Activated CD4-positive, alpha-beta memory T cell treated with anti-CD3 and anti-CD28 coated beads, Interleukin-2, amount 10 ng/mL, durations not matched to agents 7 days and 5 days (primary cell): ENCODE measurements around the gene EBLN1. TPM values are rescaled to one million over a fixed set of nuclear protein-coding genes. Genes with fewer than 3 reads are reported as not detected.
"Not testable (repeated sequence)": the region's sequence is repeated elsewhere in the genome, so short reads cannot be mapped to it uniquely, and the experiment has no call there.

ENCODE experiments used
- CTCF ChIA-PET: fragments of 350-600 bp; sonication (Branson Sonifier 250); formaldehyde crosslinking; loops from one replicate; lab custom pipeline; 2021; ENCODE audit warnings: antibody characterized with exemption, inconsistent platforms; lab: Charles Lee
- POLR2A ChIA-PET: fragments of 350-600 bp; sonication (Branson Sonifier 250); formaldehyde crosslinking; loops from one replicate; lab custom pipeline; 2021; ENCODE audit warnings: antibody characterized with exemption; lab: Charles Lee
- DNase-seq: peaks from one replicate; pipeline ENCODE4 v3.0.0-alpha.2; 2020
- H3K27ac Mint-ChIP-seq: one replicate; pipeline ENCODE4 v1.8.0; 2021; ENCODE audit warnings: mild to moderate bottlenecking, mixed read lengths
- H3K27me3 Mint-ChIP-seq: one replicate; pipeline ENCODE4 v1.8.0; 2021; ENCODE audit warnings: mixed read lengths
- H3K36me3 Mint-ChIP-seq: one replicate; pipeline ENCODE4 v1.8.0; 2021; ENCODE audit warnings: low read depth, mixed read lengths
- H3K4me1 Mint-ChIP-seq: one replicate; pipeline ENCODE4 v1.8.0; 2021; ENCODE audit warnings: mixed read lengths
- H3K4me3 Mint-ChIP-seq: one replicate; pipeline ENCODE4 v1.8.0; 2021; ENCODE audit warnings: mild to moderate bottlenecking, mixed read lengths
- H3K9me3 Mint-ChIP-seq: one replicate; pipeline ENCODE4 v1.8.0; 2021; ENCODE audit warnings: mixed read lengths
- total RNA-seq, 2 experiments: library from RNA; stranded (reverse); gene quantifications; one replicate each; pipeline ENCODE4 v1.2.3, GENCODE V29; 2021

EBLN1 gene
- total RNA-seq, 2 experiments from 2014 or later = not detected

DNA sequence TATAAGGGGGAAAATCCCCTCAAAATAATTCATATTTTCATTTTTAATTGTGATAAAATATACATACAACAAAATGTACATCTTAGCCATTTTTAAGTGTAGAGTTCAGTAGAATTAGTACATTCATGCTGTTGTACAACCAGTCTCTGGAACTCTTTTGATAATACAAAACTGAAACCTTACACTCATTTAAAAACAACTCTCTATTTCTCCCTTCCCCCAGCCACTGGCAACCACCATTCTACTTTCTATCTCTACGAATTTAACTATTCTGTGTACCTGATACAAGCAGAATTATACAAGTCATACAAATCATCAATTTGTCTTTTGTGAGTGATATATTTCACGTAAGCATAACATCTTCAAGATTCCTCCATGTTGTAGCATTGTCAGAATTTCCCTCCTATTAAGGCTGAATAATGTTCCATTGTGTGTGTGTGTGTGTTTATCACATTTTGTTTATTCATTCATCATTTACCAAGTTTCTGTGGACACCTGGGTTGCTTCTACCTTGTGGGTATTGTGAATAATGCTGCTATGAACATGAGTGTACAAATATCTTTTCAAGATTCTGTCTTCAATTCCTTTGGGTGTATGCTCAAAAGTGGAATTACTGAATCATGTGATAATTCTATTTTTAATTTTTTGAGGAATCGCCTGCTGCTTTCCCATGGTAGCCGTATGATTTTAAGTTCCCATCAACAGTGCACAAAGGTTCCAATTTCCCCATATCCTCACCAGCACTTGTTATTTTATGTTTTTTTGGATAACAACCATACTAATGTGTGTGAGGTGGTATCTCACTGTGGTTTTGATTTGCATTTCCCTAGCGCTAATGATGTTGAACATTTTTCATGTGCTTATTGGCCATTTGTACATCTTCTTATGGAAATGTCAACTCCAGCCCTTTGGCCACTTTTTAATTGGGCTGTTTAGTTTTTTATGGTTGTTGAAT is 4.7 kb upstream of the EBLN1 start:
- peaks cover 5% of the 10 kb centered on the region for H3K9me3 Mint-ChIP-seq
- peaks cover 18% of the 10 kb centered on the region for H3K4me1 Mint-ChIP-seq
- H3K36me3 Mint-ChIP-seq = no peaks in the 10 kb centered on the region
- DNase-seq = no peak
- H3K27ac Mint-ChIP-seq = no peak overlapping the region
- peaks cover 2% of the 10 kb centered on the region for H3K27me3 Mint-ChIP-seq
- no peak overlapping the region for H3K4me3 Mint-ChIP-seq
- ChIA-PET POLR2A (no interaction called here), CTCF (no interaction called here)

DNA sequence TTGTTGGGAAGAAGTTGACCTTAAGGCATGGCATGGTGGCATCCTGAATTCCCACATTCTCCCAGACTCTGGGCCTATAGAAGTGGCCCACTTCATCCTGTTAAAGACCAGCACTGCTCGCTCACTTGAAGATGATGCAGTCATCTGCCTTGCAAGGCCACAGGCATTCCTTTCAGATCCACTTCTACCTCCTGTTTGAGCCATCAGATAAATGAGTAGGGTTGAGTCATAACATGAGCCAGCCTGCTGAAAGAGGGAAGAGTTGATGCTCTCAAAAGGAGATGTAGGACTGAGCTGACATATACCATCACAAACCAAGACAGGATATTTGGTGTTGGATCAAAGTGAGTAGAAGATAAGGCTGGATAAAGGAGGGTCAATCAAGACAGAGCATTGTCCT is 1.5 kb upstream of the EBLN1 start:
- Mint-ChIP-seq H3K9me3 (peaks cover 5% of the 10 kb centered on the region), H3K27ac (no peak overlapping the region), H3K4me3 (no peak overlapping the region), H3K36me3 (no peaks in the 10 kb centered on the region), H3K4me1 (peaks cover 18% of the 10 kb centered on the region), H3K27me3 (peaks cover 2% of the 10 kb centered on the region)
- DNase-seq = no peak
- CTCF ChIA-PET = no interaction called here
- POLR2A ChIA-PET = no interaction called here

DNA sequence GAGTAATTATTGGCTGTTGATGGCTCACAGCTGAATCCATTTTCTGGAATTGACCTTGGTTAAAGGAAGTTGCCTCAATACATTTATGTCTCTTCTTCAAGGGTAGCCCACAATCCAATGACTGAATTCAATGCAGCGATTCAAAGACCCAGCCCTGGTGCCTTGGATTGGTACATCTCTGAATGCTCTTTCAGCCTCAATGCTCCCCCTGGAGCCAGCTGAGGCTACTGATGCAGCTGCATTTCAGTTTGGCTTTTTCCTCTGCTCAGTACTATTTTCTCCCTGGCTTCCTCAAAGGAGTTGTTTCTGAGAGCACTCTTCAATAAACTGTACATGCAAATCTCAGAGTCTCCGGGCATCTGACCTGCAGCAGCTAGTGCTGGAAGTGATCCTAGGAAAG is 633 bp upstream of the EBLN1 start:
- H3K36me3 Mint-ChIP-seq = no peaks in the 10 kb centered on the region
- no peak for DNase-seq
- H3K27ac Mint-ChIP-seq = no peak overlapping the region

DNA sequence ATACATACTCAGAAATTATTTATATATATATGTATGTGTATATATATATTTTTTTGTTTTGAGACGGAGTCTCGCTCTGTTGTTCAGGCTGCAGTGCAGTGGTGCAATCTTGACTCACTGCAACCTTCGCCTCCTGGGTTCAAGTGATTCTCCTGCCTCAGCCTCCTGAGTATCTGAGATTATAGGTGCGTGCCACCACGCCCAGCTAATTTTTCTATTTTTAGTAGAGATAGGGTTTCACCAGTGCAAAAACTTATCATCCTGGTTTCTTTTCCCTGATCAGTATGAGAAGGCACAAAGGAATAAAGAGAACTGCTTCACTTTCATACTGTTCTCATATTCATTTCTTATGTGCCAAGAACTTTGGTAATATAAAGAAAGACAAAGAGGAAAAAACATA is 731 bp downstream of the EBLN1 start:
- H3K27ac Mint-ChIP-seq, DNase-seq, H3K4me1 Mint-ChIP-seq, H3K9me3 Mint-ChIP-seq, H3K27me3 Mint-ChIP-seq, POLR2A ChIA-PET, H3K36me3 Mint-ChIP-seq, H3K4me3 Mint-ChIP-seq, CTCF ChIA-PET: not testable (repeated sequence)

More for the DNA sequence above, 633 bp upstream of the EBLN1 start:
- ChIA-PET CTCF (no interaction called here), POLR2A (interaction anchor here (1.0 kb wide), 1 partner anchor 10 kb away, joined by 5 read pairs; no protein-coding TSS in a partner anchor)
- Mint-ChIP-seq H3K27me3 (peaks cover 2% of the 10 kb centered on the region), H3K4me3 (no peak overlapping the region), H3K4me1 (peaks cover 18% of the 10 kb centered on the region), H3K9me3 (peaks cover 5% of the 10 kb centered on the region)

DNA sequence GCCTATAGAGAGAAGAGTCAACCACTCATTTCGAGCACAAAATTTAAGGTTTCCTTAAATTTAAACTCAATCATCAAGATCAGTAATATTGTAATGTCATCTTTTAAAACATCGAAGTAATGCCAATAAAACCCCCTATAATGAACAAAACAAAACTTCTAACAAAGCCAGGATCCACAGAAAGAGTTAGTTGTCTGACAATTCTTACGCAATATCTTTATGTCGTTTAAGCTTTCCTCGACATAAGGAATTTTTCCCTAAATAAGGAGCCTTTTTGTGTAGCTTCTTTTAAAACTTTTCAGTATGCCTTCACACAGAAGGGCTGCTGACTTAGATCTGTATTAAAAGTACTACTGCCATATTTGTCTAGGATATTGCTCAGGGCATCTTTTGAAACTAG is 7.5 kb downstream of the EBLN1 start:
- no peak overlapping the region for H3K27ac Mint-ChIP-seq
- H3K4me3 Mint-ChIP-seq = no peak overlapping the region
- ChIA-PET CTCF (no interaction called here), POLR2A (no interaction called here)
- peaks cover 14% of the 10 kb centered on the region for H3K27me3 Mint-ChIP-seq
- no peaks in the 10 kb centered on the region for H3K4me1 Mint-ChIP-seq
- no peak for DNase-seq
- no peaks in the 10 kb centered on the region for H3K36me3 Mint-ChIP-seq
- H3K9me3 Mint-ChIP-seq = no peaks in the 10 kb centered on the region

DNA sequence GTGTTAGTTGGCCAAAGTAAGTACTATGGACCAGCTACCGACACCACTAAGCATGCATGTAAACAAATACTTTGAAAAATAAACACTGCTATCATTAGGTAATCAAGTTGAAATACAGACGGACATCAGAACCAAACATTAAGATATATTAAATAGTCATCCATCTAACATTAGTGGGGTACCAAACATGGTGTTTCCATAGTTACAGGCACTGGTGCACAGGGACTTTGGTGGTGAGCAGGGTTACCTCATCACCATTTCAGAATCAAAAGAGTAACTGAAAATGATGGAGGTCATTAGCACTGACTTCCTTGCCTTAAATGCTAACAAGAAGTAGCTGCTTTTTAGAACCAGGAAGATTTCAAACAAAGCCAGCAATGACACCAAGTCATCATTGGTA is 23.9 kb downstream of the EBLN1 start:
- no peak overlapping the region for H3K4me3 Mint-ChIP-seq
- CTCF ChIA-PET = interaction anchor here (0.6 kb wide), 1 partner anchor 178 kb away, joined by 3 read pairs; no protein-coding TSS in a partner anchor
- POLR2A ChIA-PET = no interaction called here
- H3K4me1 Mint-ChIP-seq = no peaks in the 10 kb centered on the region
- no peak overlapping the region for H3K27ac Mint-ChIP-seq
- H3K9me3 Mint-ChIP-seq = no peaks in the 10 kb centered on the region
- H3K27me3 Mint-ChIP-seq = peaks cover 9% of the 10 kb centered on the region
- H3K36me3 Mint-ChIP-seq = no peaks in the 10 kb centered on the region
- DNase-seq = no peak

DNA sequence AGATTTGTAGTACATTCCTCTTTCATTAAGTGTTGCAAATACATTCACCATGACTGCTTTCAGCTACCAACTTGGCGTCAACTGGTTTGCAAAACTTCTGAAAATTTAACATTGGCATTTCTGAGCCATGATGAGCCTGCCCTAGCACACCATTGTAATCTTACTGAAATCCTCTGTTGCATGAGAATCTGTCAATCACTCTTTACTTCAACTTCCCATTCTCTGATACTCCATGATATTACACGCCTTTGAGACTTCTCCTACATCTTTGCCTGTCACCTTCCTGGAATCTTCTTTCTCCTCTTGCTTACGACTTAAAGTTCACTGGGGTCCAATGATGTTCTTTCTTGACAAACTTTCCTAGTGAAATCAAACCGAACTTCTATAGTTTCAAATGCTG is 32.2 kb downstream of the EBLN1 start:
- DNase-seq = no peak
- Mint-ChIP-seq H3K27ac (no peak overlapping the region), H3K4me3 (no peak overlapping the region), H3K4me1 (no peaks in the 10 kb centered on the region), H3K27me3 (peaks cover 25% of the 10 kb centered on the region), H3K36me3 (no peaks in the 10 kb centered on the region), H3K9me3 (no peaks in the 10 kb centered on the region)
- CTCF ChIA-PET = no interaction called here
- POLR2A ChIA-PET = no interaction called here

DNA sequence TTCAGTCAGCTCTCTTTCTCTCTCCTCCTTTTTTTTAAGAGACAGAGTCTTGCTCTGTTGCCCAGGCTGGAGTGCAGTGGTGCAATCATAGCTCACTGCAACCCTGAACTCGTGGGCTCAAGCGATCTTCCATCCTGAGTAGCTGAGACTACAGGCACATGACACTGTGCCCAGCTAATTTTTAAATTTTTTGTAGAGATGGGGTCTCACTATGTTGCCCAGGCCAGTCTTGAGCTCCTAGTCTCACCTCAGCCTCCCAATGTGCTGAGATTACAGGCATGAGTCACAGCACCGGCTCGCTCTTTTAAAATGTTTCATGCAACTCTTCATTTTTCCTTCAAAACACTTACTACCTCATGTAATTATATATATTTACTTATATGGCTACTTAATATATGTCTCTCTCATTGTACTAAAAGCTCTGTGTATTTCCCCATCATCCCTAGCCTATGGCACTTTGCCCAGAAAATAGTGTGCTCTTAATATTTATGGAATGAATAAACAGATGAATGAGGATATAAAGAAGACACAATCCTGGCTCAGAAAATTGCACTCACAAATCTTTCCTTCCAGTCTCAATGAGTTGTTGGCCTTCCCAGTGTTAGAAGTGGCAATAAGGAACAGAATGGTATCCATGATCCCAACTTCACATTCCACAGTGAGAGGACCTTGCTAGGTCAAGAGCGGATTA is 33.9 kb downstream of the EBLN1 start:
- Mint-ChIP-seq H3K4me1 (no peaks in the 10 kb centered on the region), H3K27me3 (peaks cover 35% of the 10 kb centered on the region), H3K27ac (no peak overlapping the region), H3K4me3 (no peak overlapping the region), H3K9me3 (no peaks in the 10 kb centered on the region), H3K36me3 (no peaks in the 10 kb centered on the region)
- POLR2A ChIA-PET = interaction anchor here (0.6 kb wide), 1 partner anchor 171 kb away, joined by 3 read pairs; no protein-coding TSS in a partner anchor
- CTCF ChIA-PET = no interaction called here
- DNase-seq = no peak

DNA sequence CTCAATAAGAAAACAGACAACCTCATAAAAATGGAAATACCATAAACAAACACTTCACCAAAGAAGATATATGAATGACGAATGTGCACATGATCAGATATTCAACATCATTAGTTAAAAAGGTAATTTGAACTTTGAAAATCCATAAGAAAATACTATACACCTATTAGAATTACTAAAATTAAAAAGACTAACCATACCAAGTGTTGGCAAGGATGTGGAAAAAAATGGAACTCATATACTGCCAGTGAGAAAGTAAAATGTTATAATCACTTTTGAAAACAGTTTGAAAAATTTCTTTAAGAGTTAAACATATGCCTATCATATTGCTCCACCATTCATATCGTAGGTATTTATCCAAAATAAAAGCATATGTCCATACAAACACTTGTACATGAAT is 37.1 kb downstream of the EBLN1 start:
- H3K4me3 Mint-ChIP-seq = no peak overlapping the region
- ChIA-PET POLR2A (no interaction called here), CTCF (no interaction called here)
- no peaks in the 10 kb centered on the region for H3K4me1 Mint-ChIP-seq
- no peaks in the 10 kb centered on the region for H3K36me3 Mint-ChIP-seq
- H3K27me3 Mint-ChIP-seq = peaks cover 43% of the 10 kb centered on the region
- H3K27ac Mint-ChIP-seq = no peak overlapping the region
- DNase-seq = no peak
- no peaks in the 10 kb centered on the region for H3K9me3 Mint-ChIP-seq

DNA sequence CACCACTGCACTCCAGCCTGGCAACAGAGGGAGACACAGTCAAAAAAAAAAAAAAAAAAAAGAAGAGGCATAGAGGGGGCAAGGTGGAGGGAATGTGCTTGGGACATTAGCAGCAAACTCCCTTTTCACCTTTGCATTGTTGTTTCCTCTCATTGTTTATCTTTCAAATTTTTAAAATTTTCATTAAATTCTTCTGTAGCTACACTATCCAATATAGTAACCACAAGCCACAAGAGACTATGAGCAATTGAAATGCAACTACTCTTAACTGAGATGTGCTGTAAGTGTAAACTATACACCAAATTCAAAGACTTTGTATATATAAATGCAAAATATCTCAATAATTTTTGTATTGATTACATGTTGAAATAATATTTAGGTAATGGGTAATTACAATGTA is 43.4 kb downstream of the EBLN1 start:
- no peak overlapping the region for H3K27ac Mint-ChIP-seq
- no peak for DNase-seq
- no peaks in the 10 kb centered on the region for H3K9me3 Mint-ChIP-seq
- H3K27me3 Mint-ChIP-seq = peaks cover 22% of the 10 kb centered on the region
- ChIA-PET POLR2A (no interaction called here), CTCF (interaction anchor here (0.6 to 0.7 kb wide), 4 partner anchors 95 to 1301 kb away, joined by 3 to 7 read pairs (median 3); no protein-coding TSS in a partner anchor)
- H3K4me1 Mint-ChIP-seq = no peaks in the 10 kb centered on the region
- no peak overlapping the region for H3K4me3 Mint-ChIP-seq
- H3K36me3 Mint-ChIP-seq = no peaks in the 10 kb centered on the region

DNA sequence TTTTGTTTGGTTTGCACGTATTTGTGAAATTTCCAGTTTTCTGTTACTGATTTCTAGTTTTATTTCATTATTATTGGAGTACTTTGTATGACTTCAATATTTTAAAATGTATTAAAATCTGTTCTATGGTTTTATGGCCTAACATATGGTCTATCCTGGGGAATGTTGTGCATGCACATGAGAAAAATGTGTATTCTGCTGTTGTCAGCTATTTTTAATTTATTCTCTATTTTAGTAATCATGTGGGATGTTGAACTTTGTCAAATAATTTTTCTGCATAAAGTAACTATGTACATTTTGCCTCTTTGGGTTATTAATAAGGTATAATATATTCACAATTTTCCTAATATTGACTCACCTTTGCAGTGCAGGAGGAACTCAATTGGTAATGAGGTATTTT is 46.7 kb downstream of the EBLN1 start:
- H3K27me3 Mint-ChIP-seq = peaks cover 10% of the 10 kb centered on the region
- H3K27ac Mint-ChIP-seq = no peak overlapping the region
- CTCF ChIA-PET = no interaction called here
- H3K9me3 Mint-ChIP-seq = no peaks in the 10 kb centered on the region
- no peaks in the 10 kb centered on the region for H3K36me3 Mint-ChIP-seq
- peaks cover 8% of the 10 kb centered on the region for H3K4me1 Mint-ChIP-seq
- POLR2A ChIA-PET = no interaction called here
- no peak for DNase-seq
- no peak overlapping the region for H3K4me3 Mint-ChIP-seq

DNA sequence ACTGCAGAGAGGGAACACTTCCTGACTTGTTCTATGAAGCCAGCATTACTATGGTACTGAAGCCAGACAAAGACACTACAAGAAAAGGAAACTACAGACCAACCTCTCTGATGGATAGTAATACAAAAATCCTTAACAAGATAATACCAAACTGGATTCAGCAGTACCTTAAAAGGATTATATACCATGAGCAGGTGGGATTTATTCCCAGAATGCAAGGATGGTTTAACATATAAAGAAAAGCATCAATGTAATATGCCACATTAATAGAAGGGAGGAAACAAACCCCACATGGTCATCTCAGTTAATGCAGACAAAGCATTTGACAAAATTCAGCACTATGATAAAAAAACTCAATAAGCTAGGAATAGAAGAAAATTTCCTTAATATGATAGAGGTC is 47.2 kb downstream of the EBLN1 start:
- CTCF ChIA-PET = no interaction called here
- peaks cover 8% of the 10 kb centered on the region for H3K4me1 Mint-ChIP-seq

DNA sequence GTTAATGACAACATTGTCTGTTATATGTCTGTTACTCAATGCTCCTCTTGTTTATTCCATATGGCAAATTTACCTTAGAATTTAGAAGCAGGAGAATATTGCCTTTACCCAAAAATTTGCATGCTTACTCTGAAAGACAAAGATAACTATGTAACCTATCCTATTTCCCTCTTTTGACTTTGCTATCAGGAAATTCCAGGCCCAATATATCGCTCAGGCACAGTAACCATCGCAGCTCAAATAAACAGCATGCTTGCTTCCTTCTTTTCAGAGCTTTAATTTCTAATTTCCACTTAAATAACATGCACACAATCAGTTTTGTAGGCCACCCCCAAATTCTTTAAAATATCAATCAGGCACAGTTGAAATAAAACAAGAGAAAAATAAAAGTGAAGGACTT is 57.8 kb downstream of the EBLN1 start:
- POLR2A ChIA-PET = no interaction called here

More for the DNA sequence above, 47.2 kb downstream of the EBLN1 start:
- no peaks in the 10 kb centered on the region for H3K36me3 Mint-ChIP-seq
- no peaks in the 10 kb centered on the region for H3K9me3 Mint-ChIP-seq
- no peak overlapping the region for H3K4me3 Mint-ChIP-seq
- POLR2A ChIA-PET = no interaction called here
- H3K27me3 Mint-ChIP-seq = peaks cover 10% of the 10 kb centered on the region
- no peak for DNase-seq
- no peak overlapping the region for H3K27ac Mint-ChIP-seq

More for the DNA sequence above, 57.8 kb downstream of the EBLN1 start:
- DNase-seq = no peak
- CTCF ChIA-PET = no interaction called here
- no peaks in the 10 kb centered on the region for H3K9me3 Mint-ChIP-seq
- no peak overlapping the region for H3K4me3 Mint-ChIP-seq
- peaks cover 4% of the 10 kb centered on the region for H3K27me3 Mint-ChIP-seq
- H3K36me3 Mint-ChIP-seq = no peaks in the 10 kb centered on the region
- H3K4me1 Mint-ChIP-seq = no peaks in the 10 kb centered on the region
- H3K27ac Mint-ChIP-seq = no peak overlapping the region
